HepG2 (cell line): ENCODE results near the gene ANXA6. TPM values are rescaled to one million over a fixed set of nuclear protein-coding genes. Genes with fewer than 3 reads are reported as not detected.

Experiments used
- ATAC-seq: fragments of 200-7000 bp; cut with Tn5 transposase; 3 replicates; pipeline ENCODE4 v1.9.1; 2020; ENCODE audit warnings: mild to moderate bottlenecking, moderate library complexity
- BruUV-seq: library from RNA; stranded (reverse); fragments of 400-500 nt; replicated peaks from 2 replicates; lab custom pipeline; 2021; lab: Mats Ljungman, UMichigan
- CTCF ChIA-PET: fragments of 300-600 bp; formaldehyde crosslinking; extraction: SDS; loops from one replicate; lab custom pipeline; 2021; ENCODE audit warnings: low total read pairs, inconsistent platforms, low intra/inter-chr PET ratio; lab: Yijun Ruan, JAX
- POLR2A ChIA-PET: fragments of 350-600 bp; sonication (Branson Sonifier 250); formaldehyde crosslinking; loops from one replicate; lab custom pipeline; 2020; ENCODE audit warnings: antibody characterized with exemption, inconsistent platforms; lab: Yijun Ruan, JAX
- DNase-seq: peaks from one replicate; pipeline ENCODE4 v3.0.0-alpha.2; 2015; ENCODE audit warnings: low spot score
- FAIRE-seq: peaks from 3 replicates; lab custom pipeline; 2011; peaks lifted over from hg19 to GRCh38; lab: Jason Lieb, UNC
- H2AFZ ChIP-seq: one replicate; pipeline ENCODE4 v1.6.1; 2011; ENCODE audit warnings: low read length, inconsistent platforms
- H3K27ac ChIP-seq: fragments of 300-600 bp; 3 replicates; pipeline ENCODE4 v1.8.0; 2011; ENCODE audit warnings: mixed run types, mild to moderate bottlenecking, mixed read lengths, low read length, inconsistent platforms; ENCODE audit not compliant: insufficient read depth; ENCODE audit errors: extremely low read length
- H3K27me3 ChIP-seq, 2 experiments: fragments of 200-600 bp in 1 of 2; 2 replicates in 1 of 2; 3 replicates in 1 of 2; pipeline versions ENCODE4 v1.6.0 to v1.8.0; 2011; ENCODE audit warnings: low read length in 2 of 2, mild to moderate bottlenecking in 2 of 2, moderate library complexity in 2 of 2, inconsistent platforms in 1 of 2; ENCODE audit not compliant: insufficient read depth in 2 of 2, control insufficient read depth in 1 of 2
- H3K36me3 ChIP-seq, 2 experiments: fragments of 200-600 bp in 1 of 2; replicated peaks in 1 of 2; 2 replicates in 1 of 2; 3 replicates in 1 of 2; pipeline versions ENCODE4 v1.5.1 to v1.8.0; 2011; ENCODE audit warnings: low read length in 2 of 2, inconsistent platforms in 1 of 2; ENCODE audit not compliant: insufficient read depth in 2 of 2, control insufficient read depth in 1 of 2
- H3K4me1 ChIP-seq: 2 replicates; pipeline ENCODE4 v1.5.1; 2012; ENCODE audit warnings: low read length, inconsistent platforms; ENCODE audit not compliant: insufficient read depth
- H3K4me2 ChIP-seq: 2 replicates; pipeline ENCODE4 v1.6.0; 2011; ENCODE audit warnings: low read depth, low read length, inconsistent platforms
- H3K4me3 ChIP-seq, 3 experiments: fragments of 200-600 bp in 1 of 3; sonication (generic), shearing (Covaris generic) in 1 of 3; replicated peaks in 1 of 3; 2 replicates each; pipeline ENCODE4 v1.5.1; 2011 to 2016; ENCODE audit warnings: low read length in 3 of 3, inconsistent platforms in 2 of 3, low read depth in 2 of 3, mild to moderate bottlenecking in 2 of 3, control low read depth in 1 of 3, mixed read lengths in 1 of 3; ENCODE audit not compliant: insufficient read depth in 1 of 3
- H3K79me2 ChIP-seq: one replicate; pipeline ENCODE4 v1.6.1; 2011; ENCODE audit warnings: low read length, inconsistent platforms; ENCODE audit not compliant: insufficient read depth
- H3K9ac ChIP-seq: 2 replicates; pipeline ENCODE4 v1.6.0; 2011; ENCODE audit warnings: mild to moderate bottlenecking, low read depth, low read length, inconsistent platforms; ENCODE audit not compliant: insufficient read depth
- H3K9me3 ChIP-seq: 2 replicates; pipeline ENCODE4 v1.5.1; 2012; ENCODE audit warnings: mild to moderate bottlenecking, low read length
- H4K20me1 ChIP-seq: 2 replicates; pipeline ENCODE4 v1.6.0; 2011; ENCODE audit warnings: inconsistent platforms, mild to moderate bottlenecking, low read length, moderate library complexity; ENCODE audit not compliant: insufficient read depth
- ARID4A ChIP-seq: sonication (generic); formaldehyde crosslinking; IDR thresholded peaks from 2 replicates; pipeline ENCODE4 v1.5.0; 2020; ENCODE audit warnings: mild to moderate bottlenecking, missing genetic modification reagents, borderline replicate concordance
- MXD3 ChIP-seq: IDR thresholded peaks from 2 replicates; pipeline ENCODE4 v1.6.1; 2016; ENCODE audit warnings: mild to moderate bottlenecking, missing biosample characterization, missing genetic modification reagents
- RFX1 ChIP-seq: fragments of 450-650 bp; IDR thresholded peaks from 2 replicates; pipeline ENCODE4 v1.6.1; 2017
- RFX3 ChIP-seq: IDR thresholded peaks from 2 replicates; pipeline ENCODE4 v1.6.1; 2016; ENCODE audit warnings: missing biosample characterization, missing genetic modification reagents
- TFE3 ChIP-seq: IDR thresholded peaks from 2 replicates; pipeline ENCODE4 v1.6.1; 2016
- ZMYM2 ChIP-seq: sonication (generic); formaldehyde crosslinking; IDR thresholded peaks from 2 replicates; pipeline ENCODE4 v1.8.0; 2022; ENCODE audit warnings: mild to moderate bottlenecking, missing genetic modification reagents
- ZNF331 ChIP-seq: sonication (generic); formaldehyde crosslinking; IDR thresholded peaks from 2 replicates; pipeline ENCODE4 v1.4.0; 2020; ENCODE audit warnings: missing genetic modification reagents
- ZNF687 ChIP-seq: sonication (generic); formaldehyde crosslinking; IDR thresholded peaks from 2 replicates; pipeline ENCODE4 v1.5.1; 2020; ENCODE audit warnings: mild to moderate bottlenecking, missing genetic modification reagents, moderate library complexity
- WGBS: methylation state at CpG from one replicate; pipeline ENCODE4 v1.1.6; 2017; ENCODE audit warnings: low lambda C conversion rate; 5-methylcytosine and 5-hydroxymethylcytosine counted together
- in situ Hi-C: cut with HindIII; loops from 2 replicates; pipeline ENCODE4 v1.10.0; 2017; ENCODE audit warnings: low pct_unique_long_range_greater_than_20kb; ENCODE audit not compliant: extremely low pct_ligation_motif_present
- intact Hi-C: fragments of 100-400 bp; cut with micrococcal nuclease; formaldehyde crosslinking; loops from one replicate; pipeline ENCODE4 v1.10.0; 2022; ENCODE audit not compliant: unreplicated experiment
- polyA plus RNA-seq, 8 experiments: library from polyadenylated mRNA; depleted of rRNA in 3 of 8; stranded (reverse) in 7 of 8; unstranded in 1 of 8; fragments of >200 nt; fragmentation: Illumina TruSeq in 4 of 8; extraction: Trizol in 4 of 8; gene quantifications; 2 replicates each; pipeline versions ENCODE4 v1.2.1 to v1.2.3, GENCODE V29; 2011 to 2016; ENCODE audit warnings: low read depth in 4 of 8, missing spikeins in 1 of 8, mixed read lengths in 1 of 8; ENCODE audit not compliant: insufficient read depth in 1 of 8
- total RNA-seq, 5 experiments: library from RNA; depleted of rRNA; stranded (reverse); fragments of >200 nt; fragmentation: Illumina TruSeq; extraction: Trizol; gene quantifications; 2 replicates each; pipeline ENCODE4 v1.2.3, GENCODE V29; 2016; ENCODE audit warnings: low read depth in 1 of 5
- TF ChIP-seq, protein P1 (sequence below): fragments of 450-650 bp; IDR thresholded peaks from 2 replicates; pipeline ENCODE4 v1.6.1; 2016

The ANXA6 gene
- total and polyA plus RNA-seq, 2 of the 13 experiments (the other 11 are each of a cell fraction or from before 2014, with no cell fraction given), result 103 to 125 TPM

- peak; percentile 26 for TF ChIP-seq ZNF687 (CRISPR knock-in tag)
- no peak for TF ChIP-seq ZNF331
- peak; percentile 61; the same call in 1 of the 2 replicates for TF ChIP-seq RFX1
- peak; percentile 73 for TF ChIP-seq RFX3
These were observed 6.9 kb downstream of the ANXA6 start (continued) for GRCh38 chr5:151150471-151151262.

DNA sequence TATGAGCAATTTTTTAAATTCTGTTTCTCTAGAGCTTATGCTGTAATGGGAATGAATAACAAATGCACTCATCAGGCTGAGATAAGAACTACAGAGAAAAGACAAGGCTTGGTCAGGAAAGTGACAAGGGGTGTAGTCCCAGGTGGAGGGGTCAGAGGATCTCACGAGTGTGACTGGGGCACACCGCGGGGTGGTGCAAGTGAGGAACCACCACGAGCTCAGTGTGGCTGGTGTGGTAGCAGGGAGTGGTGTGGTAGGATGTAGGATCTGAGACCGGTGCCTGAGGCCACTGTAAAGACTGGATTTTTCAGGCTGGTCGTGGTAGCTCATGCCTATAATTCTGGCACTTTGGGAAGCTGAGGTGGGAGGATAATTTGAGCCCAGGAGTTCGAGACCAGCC, 9.0 kb downstream of the ANXA6 start:
- WGBS, result 83% methylated on average over 7 of the region's 7 CpGs
- CTCF ChIA-PET, result no interaction called here
- H4K20me1 ChIP-seq, result no peaks in the 10 kb centered on the region
- H3K4me2 ChIP-seq, result no peak overlapping the region
- H3K79me2 ChIP-seq, result peaks cover 15% of the 10 kb centered on the region
- peaks cover 39% of the 10 kb centered on the region for H3K4me1 ChIP-seq
- H3K9ac ChIP-seq, result no peak overlapping the region
- DNase-seq (no peak), ATAC-seq (no peak), FAIRE-seq (no peak)
- intact Hi-C loops, result no loop called here
- POLR2A ChIA-PET, result no interaction called here
- no peak overlapping the region for H3K27ac ChIP-seq
- H2AFZ ChIP-seq, result no peak overlapping the region
- BruUV-seq, result no TSS peak
- peaks cover 15 to 37% of the 10 kb centered on the region in 2 experiments for H3K36me3 ChIP-seq
- no peaks in the 10 kb centered on the region for H3K9me3 ChIP-seq
- no peak overlapping the region for H3K4me3 ChIP-seq
- no peaks in the 10 kb centered on the region for H3K27me3 ChIP-seq
- in situ Hi-C loops, result no loop called here
- TF ChIP-seq TFE3 (CRISPR knock-in tag), result no peak
- TF ChIP-seq ZMYM2, result no peak
- no peak for TF ChIP-seq ARID4A (CRISPR knock-in tag)
- no peak for TF ChIP-seq MXD3
- TF ChIP-seq, protein P1, sequence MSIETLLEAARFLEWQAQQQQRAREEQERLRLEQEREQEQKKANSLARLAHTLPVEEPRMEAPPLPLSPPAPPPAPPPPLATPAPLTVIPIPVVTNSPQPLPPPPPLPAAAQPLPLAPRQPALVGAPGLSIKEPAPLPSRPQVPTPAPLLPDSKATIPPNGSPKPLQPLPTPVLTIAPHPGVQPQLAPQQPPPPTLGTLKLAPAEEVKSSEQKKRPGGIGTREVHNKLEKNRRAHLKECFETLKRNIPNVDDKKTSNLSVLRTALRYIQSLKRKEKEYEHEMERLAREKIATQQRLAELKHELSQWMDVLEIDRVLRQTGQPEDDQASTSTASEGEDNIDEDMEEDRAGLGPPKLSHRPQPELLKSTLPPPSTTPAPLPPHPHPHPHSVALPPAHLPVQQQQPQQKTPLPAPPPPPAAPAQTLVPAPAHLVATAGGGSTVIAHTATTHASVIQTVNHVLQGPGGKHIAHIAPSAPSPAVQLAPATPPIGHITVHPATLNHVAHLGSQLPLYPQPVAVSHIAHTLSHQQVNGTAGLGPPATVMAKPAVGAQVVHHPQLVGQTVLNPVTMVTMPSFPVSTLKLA, result no peak
